HEK293 (cell line): ENCODE results near the gene EIF2S3B.
"Not testable (repeated sequence)": the region's sequence is repeated elsewhere in the genome, so short reads cannot be mapped to it uniquely, and the experiment has no call there.

Experiments
- CTCF ChIA-PET: fragments of 350-600 bp; formaldehyde crosslinking; extraction: SDS; loops from one replicate; lab custom pipeline; 2021; ENCODE audit warnings: antibody characterized with exemption; lab: Yijun Ruan, JAX
- POLR2A ChIA-PET: fragments of 300-600 bp; formaldehyde crosslinking; extraction: SDS; loops from one replicate; lab custom pipeline; 2020; ENCODE audit warnings: antibody characterized with exemption, inconsistent platforms; lab: Yijun Ruan, JAX
- H3K27ac ChIP-seq: fragments of 200-500 bp; sonication (Bioruptor generic); 2 replicates; pipeline ENCODE4 v1.5.1; 2014; ENCODE audit warnings: low read depth, low read length, control low read depth, inconsistent platforms; ENCODE audit errors: extremely low read depth
- H3K36me3 ChIP-seq, 2 experiments: fragments of 200-500 bp in 1 of 2; sonication (Bioruptor generic) in 1 of 2; 1 replicate in 1 of 2; 2 replicates in 1 of 2; pipeline ENCODE4 v1.5.1; 2014 to 2017; ENCODE audit warnings: inconsistent platforms in 2 of 2, low read length in 2 of 2; ENCODE audit not compliant: control insufficient read depth in 2 of 2, insufficient read depth in 1 of 2
- H3K4me1 ChIP-seq: fragments of 200-500 bp; sonication (Bioruptor generic); 2 replicates; pipeline ENCODE4 v1.5.1; 2014; ENCODE audit warnings: mild to moderate bottlenecking, low read length, inconsistent platforms; ENCODE audit not compliant: control insufficient read depth, insufficient read depth
- H3K4me3 ChIP-seq: 2 replicates; pipeline ENCODE4 v1.5.1; 2011; ENCODE audit warnings: low read depth, mild to moderate bottlenecking, control low read depth, low read length, moderate library complexity
- H3K9me3 ChIP-seq: fragments of 200-500 bp; sonication (Bioruptor generic); 2 replicates; pipeline ENCODE4 v1.5.1; 2014; ENCODE audit warnings: low read depth, low read length, inconsistent platforms; ENCODE audit not compliant: control insufficient read depth, insufficient read depth
- CTCF ChIP-seq: fragments of 450-650 bp; formaldehyde crosslinking; IDR thresholded peaks from 2 replicates; pipeline ENCODE4 v1.5.1; 2016; ENCODE audit warnings: missing biosample characterization, missing genetic modification characterization
- REST ChIP-seq: fragments of 450-650 bp; formaldehyde crosslinking; IDR thresholded peaks from 2 replicates; pipeline ENCODE4 v1.5.1; 2016; ENCODE audit warnings: missing biosample characterization, missing genetic modification characterization
- ZNF146 ChIP-seq: fragments of 450-650 bp; formaldehyde crosslinking; IDR thresholded peaks from 2 replicates; pipeline ENCODE4 v1.5.1; 2016; ENCODE audit warnings: missing biosample characterization, missing genetic modification characterization
- ZNF280D ChIP-seq: fragments of 450-650 bp; formaldehyde crosslinking; IDR thresholded peaks from 2 replicates; pipeline ENCODE4 v1.5.1; 2016; ENCODE audit warnings: missing biosample characterization, missing genetic modification characterization

Gene EIF2S3B

GRCh38 chr12:10472808-10473207, 32.9 kb upstream of the EIF2S3B start:
- H3K36me3 ChIP-seq, POLR2A ChIA-PET, H3K4me1 ChIP-seq, H3K9me3 ChIP-seq, CTCF ChIA-PET, H3K4me3 ChIP-seq, H3K27ac ChIP-seq: not testable (repeated sequence)
- peak; percentile 82 for TF ChIP-seq ZNF146 (tag by site-specific recombination)
- TF ChIP-seq ZNF280D, result peak; percentile 53; the same call in 1 of the 2 replicates

- H3K27ac ChIP-seq, H3K9me3 ChIP-seq, POLR2A ChIA-PET, H3K4me1 ChIP-seq, H3K36me3 ChIP-seq, H3K4me3 ChIP-seq: not testable (repeated sequence)
- CTCF ChIA-PET, result interaction anchor here (0.6 kb wide), 1 partner anchor 232 kb away, joined by 3 read pairs; no protein-coding TSS in a partner anchor
Observed at GRCh38 chr12:10481901-10482300, 23.8 kb upstream of the EIF2S3B start.

- CTCF ChIA-PET, POLR2A ChIA-PET: not testable (repeated sequence)
Observed at GRCh38 chr12:10487328-10487727, 18.4 kb upstream of the EIF2S3B start.

GRCh38 chr12:10491766-10492165, 13.9 kb upstream of the EIF2S3B start:
- Histone ChIP-seq H3K27ac (no peak overlapping the region), H3K4me3 (no peak overlapping the region), H3K4me1 (no peaks in the 10 kb centered on the region), H3K36me3 (no peaks in the 10 kb centered on the region), H3K9me3 (no peaks in the 10 kb centered on the region)
- no peak for TF ChIP-seq ZNF280D
- ChIA-PET POLR2A (no interaction called here), CTCF (interaction anchor here (0.6 kb wide), 1 partner anchor 783 kb away, joined by 3 read pairs; no protein-coding TSS in a partner anchor)

More at GRCh38 chr12:10487328-10487727, 18.4 kb upstream of the EIF2S3B start:
- H3K27ac ChIP-seq, H3K4me3 ChIP-seq, H3K4me1 ChIP-seq, H3K9me3 ChIP-seq, H3K36me3 ChIP-seq: not testable (repeated sequence)
- peak; percentile 61; the same call in 1 of the 2 replicates for TF ChIP-seq ZNF280D
- TF ChIP-seq ZNF146 (tag by site-specific recombination), result peak; percentile 88

- H3K36me3 ChIP-seq, result no peaks in the 10 kb centered on the region
- H3K4me1 ChIP-seq, result peaks cover 3% of the 10 kb centered on the region; the same call in 1 of the 2 replicates
- H3K27ac ChIP-seq, result no peak overlapping the region
- no peak overlapping the region for H3K4me3 ChIP-seq
- POLR2A ChIA-PET, result no interaction called here
- H3K9me3 ChIP-seq, result no peaks in the 10 kb centered on the region
- CTCF ChIA-PET, result no interaction called here
- TF ChIP-seq CTCF (tag by site-specific recombination), result no peak
- no peak for TF ChIP-seq REST (tag by site-specific recombination)
Observed at GRCh38 chr12:10497602-10498001, 8.1 kb upstream of the EIF2S3B start.
